Trophoblast cell (in vitro differentiated cells and primary cell): Measurements from ENCODE around the gene ALG3.

Source experiments
- DNase-seq, 2 donors: peaks; one replicate each; pipeline ENCODE4 v3.0.0-alpha.2; 2016
- H2AFZ ChIP-seq: 2 replicates; pipeline ENCODE4 v1.6.1; 2013; ENCODE audit warnings: low read length, moderate library complexity, mild to moderate bottlenecking; ENCODE audit not compliant: insufficient read depth, poor library complexity
- H2AK5ac ChIP-seq: 2 replicates; pipeline ENCODE4 v1.6.1; 2013; ENCODE audit warnings: mild to moderate bottlenecking, low read length
- H2BK120ac ChIP-seq: 2 replicates; pipeline ENCODE4 v1.6.1; 2013; ENCODE audit warnings: low read length, mild to moderate bottlenecking, moderate library complexity; ENCODE audit not compliant: insufficient read depth, poor library complexity
- H2BK12ac ChIP-seq: 2 replicates; pipeline ENCODE4 v1.6.1; 2013; ENCODE audit warnings: mild to moderate bottlenecking, low read length, moderate library complexity
- H2BK5ac ChIP-seq: 2 replicates; pipeline ENCODE4 v1.6.1; 2013; ENCODE audit warnings: low read length, low read depth, moderate library complexity, mild to moderate bottlenecking; ENCODE audit not compliant: poor library complexity
- H3K14ac ChIP-seq: 2 replicates; pipeline ENCODE4 v1.6.1; 2013; ENCODE audit warnings: mild to moderate bottlenecking, low read length
- H3K18ac ChIP-seq: 2 replicates; pipeline ENCODE4 v1.6.1; 2013; ENCODE audit warnings: mild to moderate bottlenecking, low read length
- H3K23ac ChIP-seq: 2 replicates; pipeline ENCODE4 v1.6.1; 2013; ENCODE audit warnings: low read length
- H3K27ac ChIP-seq: 2 replicates; pipeline ENCODE4 v1.5.1; 2013; ENCODE audit warnings: low read depth, mild to moderate bottlenecking, inconsistent platforms, low read length, moderate library complexity
- H3K27me3 ChIP-seq: 2 replicates; pipeline ENCODE4 v1.6.1; 2013; ENCODE audit warnings: inconsistent platforms, mild to moderate bottlenecking, low read length, moderate library complexity; ENCODE audit not compliant: insufficient read depth
- H3K36me3 ChIP-seq, 2 experiments: 1 replicate in 1 of 2; 2 replicates in 1 of 2; pipeline ENCODE4 v1.6.1; 2013; ENCODE audit warnings: low read length in 2 of 2, mild to moderate bottlenecking in 2 of 2, moderate library complexity in 1 of 2; ENCODE audit not compliant: insufficient read depth in 2 of 2, control insufficient read depth in 1 of 2
- H3K4ac ChIP-seq: 2 replicates; pipeline ENCODE4 v1.6.1; 2013; ENCODE audit warnings: low read depth, mild to moderate bottlenecking, low read length, moderate library complexity
- H3K4me1 ChIP-seq, 2 experiments: 1 replicate in 1 of 2; 2 replicates in 1 of 2; pipeline ENCODE4 v1.6.1; 2013; ENCODE audit warnings: low read length in 2 of 2, mild to moderate bottlenecking in 2 of 2, moderate library complexity in 1 of 2; ENCODE audit not compliant: insufficient read depth in 2 of 2, control insufficient read depth in 1 of 2
- H3K4me2 ChIP-seq: 2 replicates; pipeline ENCODE4 v1.6.1; 2013; ENCODE audit warnings: inconsistent platforms, mild to moderate bottlenecking, low read length, moderate library complexity
- H3K4me3 ChIP-seq: 2 replicates; pipeline ENCODE4 v1.5.1; 2013; ENCODE audit warnings: mild to moderate bottlenecking, low read depth, low read length, inconsistent platforms
- H3K79me1 ChIP-seq: one replicate; pipeline ENCODE4 v1.6.1; 2013; ENCODE audit warnings: low read length
- H3K79me2 ChIP-seq: 2 replicates; pipeline ENCODE4 v1.6.1; 2013; ENCODE audit warnings: low read length, mild to moderate bottlenecking; ENCODE audit not compliant: control insufficient read depth, insufficient read depth, poor library complexity
- H3K9ac ChIP-seq: 2 replicates; pipeline ENCODE4 v1.6.1; 2013; ENCODE audit warnings: mild to moderate bottlenecking, low read length
- H3K9me3 ChIP-seq: 2 replicates; pipeline ENCODE4 v1.6.1; 2013; ENCODE audit warnings: low read depth, mild to moderate bottlenecking, control low read depth, inconsistent platforms, low read length; ENCODE audit not compliant: insufficient read depth
- H4K12ac ChIP-seq: 2 replicates; pipeline ENCODE4 v1.6.1; 2013; ENCODE audit warnings: low read depth, mild to moderate bottlenecking, low read length, moderate library complexity
- H4K8ac ChIP-seq: 2 replicates; pipeline ENCODE4 v1.6.1; 2013; ENCODE audit warnings: low read depth, mild to moderate bottlenecking, low read length, moderate library complexity
- H4K91ac ChIP-seq: one replicate; pipeline ENCODE4 v1.6.1; 2013; ENCODE audit warnings: low read depth, mild to moderate bottlenecking, low read length, moderate library complexity
- WGBS: extraction: QIAGEN DNeasy Blood & Tissue Kit; methylation state at CpG from one replicate; pipeline ENCODE4 v1.1.7; 2013; ENCODE audit warnings: missing lambda C conversion rate; ENCODE audit not compliant: insufficient read length, insufficient coverage; ENCODE audit errors: extremely low coverage; 5-methylcytosine and 5-hydroxymethylcytosine counted together

Gene ALG3

GRCh38 chr3:184229394-184230080, 19.2 kb downstream of the ALG3 start, which contains the start of gene VWA5B2:
Gene VWA5B2 (plus strand): TSS chr3:184229585. CDS start chr3:184230529, 944 bp downstream.
- no peak within 1 kb of the TSS for H3K27ac ChIP-seq
- H4K12ac ChIP-seq = no peak within 1 kb of the TSS
- no peaks in the 10 kb centered on the region for H3K79me1 ChIP-seq
- no CpG with 5 or more reads among the region's 66 CpGs for WGBS
- no peak within 1 kb of the TSS for H3K4ac ChIP-seq
- no peak within 1 kb of the TSS for H3K14ac ChIP-seq
- no peak within 1 kb of the TSS for H2AK5ac ChIP-seq
- no peak within 1 kb of the TSS for H2BK5ac ChIP-seq
- peaks cover 2% of the 10 kb centered on the region for H3K9me3 ChIP-seq
- H3K9ac ChIP-seq = no peak within 1 kb of the TSS
- H3K4me3 ChIP-seq = peak within 1 kb of the TSS; percentile 58
- H3K4me1 ChIP-seq = peaks cover 6% of the 10 kb centered on the region in 2 experiments
- peak; percentile 33 to 61 for DNase-seq
- H3K36me3 ChIP-seq = no peaks in the 10 kb centered on the region
- H3K23ac ChIP-seq = no peak within 1 kb of the TSS
- H2BK120ac ChIP-seq = no peak within 1 kb of the TSS
- no peak within 1 kb of the TSS for H2BK12ac ChIP-seq
- H3K4me2 ChIP-seq = peak within 1 kb of the TSS; percentile 72
- peak within 1 kb of the TSS; percentile 37 for H2AFZ ChIP-seq
- no peak within 1 kb of the TSS for H4K8ac ChIP-seq
- H4K91ac ChIP-seq = no peak within 1 kb of the TSS
- H3K79me2 ChIP-seq = no peaks in the 10 kb centered on the region
- H3K18ac ChIP-seq = no peak within 1 kb of the TSS
- H3K27me3 ChIP-seq = peaks cover 51% of the 10 kb centered on the region

DNA sequence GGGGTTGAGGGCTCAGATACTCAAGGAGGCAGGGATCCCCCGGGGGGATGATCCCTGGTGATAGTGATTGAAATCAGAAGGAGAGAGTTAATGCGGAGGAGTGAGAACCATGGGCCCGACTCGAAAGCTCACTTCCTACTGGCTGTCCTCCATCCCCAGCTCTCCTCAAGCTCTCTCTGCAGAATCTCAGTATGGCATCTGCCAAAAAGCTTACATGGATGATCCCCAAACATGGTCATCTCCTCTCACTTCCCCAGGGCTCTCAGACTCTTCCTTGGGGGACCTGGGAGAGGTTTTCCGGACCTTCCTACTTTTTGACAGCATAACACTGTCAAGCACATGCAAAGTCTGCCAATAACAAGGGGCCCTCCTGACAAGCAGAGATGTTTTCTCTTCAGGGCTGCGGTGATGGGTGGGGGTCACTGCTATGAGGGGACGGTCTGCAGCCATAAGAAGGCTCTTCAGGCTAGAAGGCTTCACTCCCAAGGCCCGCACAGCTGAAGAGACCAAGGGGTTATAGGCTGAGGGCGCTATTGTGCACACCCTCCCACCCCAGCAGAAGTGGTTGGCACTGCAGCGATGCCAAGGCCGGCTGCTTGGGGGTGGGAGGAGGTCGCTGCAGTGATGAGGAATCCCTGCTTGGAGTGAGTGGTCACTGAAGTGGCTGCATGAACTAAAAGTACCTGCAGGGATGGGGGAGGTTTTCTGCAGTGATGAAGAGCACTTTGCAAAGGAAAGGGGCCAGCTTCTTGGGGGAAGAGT, 20.2 kb downstream of the ALG3 start:
- no peak overlapping the region for H3K9ac ChIP-seq
- no peak overlapping the region for H4K12ac ChIP-seq
- H3K9me3 ChIP-seq = peaks cover 2% of the 10 kb centered on the region
- peaks cover 6% of the 10 kb centered on the region in 2 experiments for H3K4me1 ChIP-seq
- H4K8ac ChIP-seq = no peak overlapping the region
- H2AFZ ChIP-seq = no peak overlapping the region
- no peak overlapping the region for H2BK120ac ChIP-seq
- no peaks in the 10 kb centered on the region for H3K79me1 ChIP-seq
- H3K23ac ChIP-seq = no peak overlapping the region
- no peak for DNase-seq
- H3K4ac ChIP-seq = no peak overlapping the region
- peak overlapping the region; percentile 72 for H3K4me2 ChIP-seq
- H3K27me3 ChIP-seq = peaks cover 51% of the 10 kb centered on the region
- no peaks in the 10 kb centered on the region for H3K79me2 ChIP-seq
- H3K4me3 ChIP-seq = no peak overlapping the region
- H3K27ac ChIP-seq = no peak overlapping the region
- H3K18ac ChIP-seq = no peak overlapping the region
- H2AK5ac ChIP-seq = no peak overlapping the region
- no peak overlapping the region for H2BK12ac ChIP-seq
- H4K91ac ChIP-seq = no peak overlapping the region
- H3K36me3 ChIP-seq = no peaks in the 10 kb centered on the region
- no peak overlapping the region for H3K14ac ChIP-seq
- no CpG with 5 or more reads among the region's 12 CpGs for WGBS
- H2BK5ac ChIP-seq = no peak overlapping the region

GRCh38 chr3:184227481-184227935, 21.3 kb downstream of the ALG3 start:
- no peaks in the 10 kb centered on the region for H3K36me3 ChIP-seq
- no peak overlapping the region for H2BK5ac ChIP-seq
- no peak overlapping the region for H3K23ac ChIP-seq
- H3K27me3 ChIP-seq = peaks cover 46% of the 10 kb centered on the region
- H3K14ac ChIP-seq = no peak overlapping the region
- peak in 1 of 2 donors; percentile 59 for DNase-seq
- H3K79me1 ChIP-seq = no peaks in the 10 kb centered on the region
- no peak overlapping the region for H2AK5ac ChIP-seq
- H4K12ac ChIP-seq = no peak overlapping the region
- H2AFZ ChIP-seq = no peak overlapping the region
- no peak overlapping the region for H2BK12ac ChIP-seq
- no peak overlapping the region for H4K8ac ChIP-seq
- no peaks in the 10 kb centered on the region for H3K79me2 ChIP-seq
- H2BK120ac ChIP-seq = no peak overlapping the region
- H3K9me3 ChIP-seq = peaks cover 2% of the 10 kb centered on the region
- no peak overlapping the region for H3K27ac ChIP-seq
- H4K91ac ChIP-seq = no peak overlapping the region
- no CpG with 5 or more reads among the region's 2 CpGs for WGBS
- H3K9ac ChIP-seq = no peak overlapping the region
- no peak overlapping the region for H3K4me3 ChIP-seq
- H3K4ac ChIP-seq = no peak overlapping the region
- H3K4me1 ChIP-seq = peaks cover 6% of the 10 kb centered on the region in 2 experiments
- no peak overlapping the region for H3K18ac ChIP-seq
- H3K4me2 ChIP-seq = no peak overlapping the region

GRCh38 chr3:184223946-184224345, 24.8 kb downstream of the ALG3 start:
- no peak for DNase-seq
- Histone ChIP-seq H3K9me3 (no peaks in the 10 kb centered on the region), H3K4me1 (no peaks in the 10 kb centered on the region), H2BK120ac (no peak overlapping the region), H3K27me3 (peaks cover 12% of the 10 kb centered on the region), H2AK5ac (no peak overlapping the region), H3K36me3 (no peaks in the 10 kb centered on the region), H3K27ac (no peak overlapping the region), H3K18ac (no peak overlapping the region), H2BK5ac (no peak overlapping the region), H3K14ac (no peak overlapping the region), H3K4me2 (no peak overlapping the region), H3K23ac (no peak overlapping the region), H3K4ac (no peak overlapping the region), H2AFZ (no peak overlapping the region), H2BK12ac (no peak overlapping the region), H3K4me3 (no peak overlapping the region), H4K8ac (no peak overlapping the region), H4K91ac (no peak overlapping the region), H3K79me1 (no peaks in the 10 kb centered on the region), H4K12ac (no peak overlapping the region), H3K79me2 (no peaks in the 10 kb centered on the region), H3K9ac (no peak overlapping the region)
- WGBS = no CpG with 5 or more reads among the region's 3 CpGs
